Epidermal melanocyte (primary cell): ENCODE measurements around the gene TOX2.
"Not testable (repeated sequence)": the region's sequence is repeated elsewhere in the genome, so short reads cannot be mapped to it uniquely, and the experiment has no call there.

ENCODE experiments used
- DNase-seq: peaks from one replicate; pipeline ENCODE4 v3.0.0; 2011; ENCODE audit warnings: low spot score; ENCODE audit not compliant: insufficient read length

TOX2 gene

DNA sequence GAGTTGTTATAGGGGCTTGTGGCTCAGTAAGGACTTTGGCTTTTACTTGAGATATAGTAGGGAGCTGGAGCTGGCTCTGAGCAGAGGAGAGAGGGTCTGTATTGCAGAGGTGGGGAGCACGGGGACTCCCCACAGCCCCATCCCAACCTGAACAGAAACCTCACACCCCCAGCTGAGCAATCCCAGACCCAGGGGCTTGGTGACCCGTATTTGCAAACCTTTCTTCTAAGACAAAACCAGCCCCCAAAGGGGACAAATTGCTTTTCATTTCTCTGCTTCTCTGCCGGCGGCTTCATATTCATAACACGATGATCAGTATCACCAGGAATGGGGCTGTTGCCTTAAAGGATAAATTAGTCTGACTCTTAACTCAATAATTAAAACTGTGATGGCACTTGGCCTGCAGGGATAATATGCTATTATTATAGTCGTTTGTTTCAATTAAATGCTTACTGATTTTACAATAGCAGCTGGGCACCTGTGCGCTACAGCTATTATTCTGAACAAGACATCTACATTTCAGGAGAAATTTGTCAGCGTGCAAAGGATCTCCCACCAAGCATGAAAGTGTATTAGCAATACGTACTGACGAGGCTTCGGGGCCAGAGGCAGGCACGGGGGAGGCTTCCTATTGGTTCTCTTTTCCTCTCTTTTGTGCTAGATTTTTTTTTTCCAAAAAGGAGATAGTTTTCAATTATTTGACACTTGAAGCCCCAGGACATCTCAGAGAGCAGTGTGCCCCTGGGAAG is 118.1 kb downstream of the TOX2 start:
- no peak for DNase-seq

DNA sequence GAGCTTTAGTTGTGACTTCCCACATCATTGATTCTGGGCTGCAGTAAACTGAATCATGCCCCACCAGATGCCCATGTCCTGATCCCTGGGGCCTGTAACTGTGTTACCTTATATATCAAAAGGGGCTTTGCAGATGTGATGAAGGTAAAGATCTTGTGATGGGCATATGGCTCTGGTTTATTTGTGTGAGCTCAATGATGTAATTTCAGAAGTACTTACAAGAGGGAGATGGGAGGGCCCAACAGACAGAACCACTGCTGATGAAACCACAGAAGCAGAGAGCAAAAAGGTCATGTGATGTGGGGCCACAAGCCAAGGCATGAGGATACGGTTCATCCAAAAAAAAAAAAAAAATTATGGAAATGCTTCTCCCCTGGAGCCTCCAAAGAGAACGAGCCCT is 118.7 kb downstream of the TOX2 start:
- DNase-seq, result no peak

DNA sequence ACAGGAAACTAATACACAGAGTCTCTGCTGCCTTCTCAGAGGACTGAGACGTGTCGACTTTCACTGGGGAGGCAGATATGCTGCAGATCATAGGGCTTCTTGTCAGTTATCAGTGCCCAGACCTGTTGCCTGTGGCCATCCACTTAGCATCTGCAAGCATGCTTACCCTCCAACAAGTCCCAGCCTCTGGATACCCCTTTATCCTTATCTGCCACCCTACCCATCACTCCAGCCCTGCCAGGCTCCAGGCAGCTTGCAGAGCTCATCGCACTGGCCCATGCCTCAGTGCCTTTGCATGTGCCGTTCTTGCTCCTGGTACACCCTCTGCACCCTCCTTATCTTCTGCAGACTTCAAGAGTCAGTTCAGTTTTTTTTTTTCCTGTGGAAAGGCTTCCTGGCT is 119.2 kb downstream of the TOX2 start:
- DNase-seq, result no peak

DNA sequence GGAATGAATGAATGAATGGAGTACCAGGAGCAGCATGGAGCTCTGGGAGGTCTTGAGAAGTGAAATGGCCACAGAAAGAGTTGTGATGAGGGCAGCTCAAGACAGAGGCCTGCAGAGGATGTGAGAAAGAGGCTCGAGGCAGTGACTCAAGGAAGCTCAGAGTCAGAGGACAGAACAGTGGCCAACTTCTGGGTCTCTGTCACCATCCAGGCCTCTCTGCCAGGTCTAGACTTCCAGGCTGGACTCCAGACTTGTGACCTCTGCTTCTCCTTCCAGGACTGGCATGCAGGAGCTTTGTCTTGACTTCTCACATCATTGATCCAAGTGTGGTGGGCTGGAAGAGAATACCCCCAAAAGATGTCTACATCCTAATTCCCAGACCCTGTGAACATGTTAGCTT is 119.8 kb downstream of the TOX2 start:
- DNase-seq, result no peak

DNA sequence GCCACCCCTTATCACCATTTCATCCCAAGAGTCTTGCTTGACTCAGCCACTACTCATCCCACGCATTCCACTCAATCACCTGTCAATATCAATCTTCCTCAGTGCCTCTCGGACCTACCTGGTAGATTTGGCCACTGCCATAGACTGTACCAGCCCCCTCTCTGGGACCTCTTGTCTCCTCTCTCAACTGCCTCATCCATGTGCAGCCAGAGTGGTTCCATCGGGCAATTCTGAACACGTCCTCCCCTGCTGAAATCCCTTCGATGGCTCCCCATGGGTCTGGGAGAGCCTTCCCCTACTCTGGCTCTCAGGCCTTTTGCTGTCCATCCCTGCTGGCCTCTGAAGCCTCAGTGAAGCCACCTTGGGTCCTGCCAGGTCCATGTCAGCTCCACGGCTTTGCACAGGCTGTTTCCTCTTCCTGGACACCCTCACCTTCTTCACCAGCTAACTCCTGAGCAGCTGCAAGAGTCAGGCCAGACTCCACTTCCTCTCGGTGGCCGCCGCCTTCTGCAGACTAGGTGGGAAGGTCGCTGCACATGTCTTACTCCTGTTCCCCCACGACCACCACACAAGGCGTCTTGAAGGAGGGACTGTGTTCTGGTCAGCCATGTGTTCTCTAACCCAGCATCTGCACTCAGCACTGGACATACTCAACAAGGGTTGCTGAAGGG is 120.4 kb downstream of the TOX2 start:
- no peak for DNase-seq

DNA sequence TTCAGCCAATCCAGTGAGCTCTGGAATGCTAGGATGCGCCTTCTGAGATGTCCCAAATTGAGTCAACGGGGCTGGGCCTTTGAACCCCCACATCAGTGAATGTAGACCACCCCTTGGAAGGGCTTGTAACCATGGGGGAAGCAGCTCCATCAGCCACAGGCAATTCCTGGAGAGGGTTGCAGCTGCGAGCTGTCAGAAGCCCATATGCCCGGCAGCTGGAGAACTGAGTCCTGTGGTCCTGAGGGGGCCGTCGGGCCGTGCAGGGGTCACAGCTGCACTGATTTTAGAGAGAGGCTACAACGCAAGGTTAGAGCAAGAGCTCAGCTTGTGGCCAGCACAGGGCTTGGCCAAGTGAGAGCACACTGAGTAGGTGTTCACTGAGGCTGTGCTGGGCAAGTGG is 121.3 kb downstream of the TOX2 start:
- no peak for DNase-seq

DNA sequence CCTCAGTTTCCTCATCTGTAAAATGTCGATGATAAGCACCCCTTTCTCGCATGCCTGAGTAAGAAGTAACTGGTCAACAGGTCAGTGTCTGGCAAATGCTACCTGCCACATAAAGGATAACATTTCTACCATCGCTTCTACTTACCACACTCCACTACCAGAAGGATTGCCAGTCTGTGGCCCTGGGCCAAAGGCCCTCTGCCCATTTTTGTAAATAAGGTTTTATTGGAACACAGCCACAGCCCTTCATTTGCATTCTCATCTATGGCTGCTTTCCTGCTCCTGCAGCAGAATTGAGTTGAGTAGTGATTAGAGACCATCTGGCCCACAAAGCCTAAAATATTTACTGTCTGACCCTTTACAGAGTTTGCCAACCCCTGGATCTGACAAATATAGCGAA is 121.8 kb downstream of the TOX2 start:
- no peak for DNase-seq

DNA sequence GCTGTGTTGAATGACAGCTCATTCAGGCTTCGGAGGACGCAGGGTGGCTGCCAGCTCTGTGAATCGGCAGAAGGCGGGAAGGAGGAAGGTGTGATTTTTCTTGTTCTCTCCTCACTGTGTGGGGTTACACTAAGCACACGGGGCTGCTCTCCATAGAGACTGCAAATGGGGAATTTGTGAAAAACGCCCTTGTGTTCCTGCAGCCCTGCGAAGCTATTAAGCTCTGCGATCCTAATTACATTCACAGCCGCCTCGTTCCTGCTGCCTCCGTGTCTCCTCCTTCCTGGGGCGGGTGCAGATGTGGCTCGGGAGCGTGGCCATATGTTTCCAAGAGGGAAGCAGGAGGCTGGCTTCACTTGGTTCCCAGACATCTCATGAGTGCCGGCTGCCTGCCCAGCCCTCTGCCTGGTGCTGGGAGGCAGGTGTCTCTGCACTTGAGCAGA is 124.0 kb downstream of the TOX2 start:
- DNase-seq, result no peak

DNA sequence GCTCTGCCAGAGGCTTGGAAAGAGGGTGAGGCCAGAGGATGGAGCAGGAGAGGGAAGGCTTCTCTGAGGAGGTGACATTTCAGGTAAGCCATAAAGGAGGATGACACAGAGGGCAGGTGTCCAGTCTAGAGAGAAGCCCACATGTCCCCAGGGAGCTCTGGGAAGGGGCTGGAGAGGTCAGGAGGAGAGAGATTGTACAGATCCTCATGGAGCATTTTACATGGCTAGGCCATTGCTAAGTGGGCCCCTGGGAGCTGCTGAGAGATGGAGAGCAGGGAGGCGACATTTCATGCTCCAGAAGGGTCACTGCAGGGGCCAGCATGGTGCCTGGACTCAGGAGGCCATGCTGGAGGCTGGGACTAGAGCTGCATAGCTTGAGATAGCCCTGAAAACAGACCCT is 124.5 kb downstream of the TOX2 start:
- no peak for DNase-seq

DNA sequence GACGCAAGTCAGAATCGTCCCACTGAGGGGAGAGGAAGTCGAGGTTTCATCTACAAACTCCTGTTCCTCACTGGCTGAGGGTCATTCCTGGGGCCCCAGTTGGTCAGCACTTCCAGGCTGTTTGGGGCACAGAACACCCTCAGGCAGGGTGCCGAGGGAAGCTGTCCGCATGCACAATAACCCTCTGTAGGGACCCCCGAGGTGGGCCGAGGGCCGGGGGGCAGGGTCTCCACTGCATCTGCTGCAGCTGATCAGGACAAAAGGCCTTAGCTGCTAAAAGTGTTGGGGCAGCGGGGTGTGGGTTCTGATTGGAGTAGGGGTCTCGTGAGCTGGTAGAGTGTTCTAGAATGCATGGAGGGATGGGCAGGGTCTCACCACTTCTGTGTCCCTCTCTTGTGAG is 125.1 kb downstream of the TOX2 start:
- no peak for DNase-seq

DNA sequence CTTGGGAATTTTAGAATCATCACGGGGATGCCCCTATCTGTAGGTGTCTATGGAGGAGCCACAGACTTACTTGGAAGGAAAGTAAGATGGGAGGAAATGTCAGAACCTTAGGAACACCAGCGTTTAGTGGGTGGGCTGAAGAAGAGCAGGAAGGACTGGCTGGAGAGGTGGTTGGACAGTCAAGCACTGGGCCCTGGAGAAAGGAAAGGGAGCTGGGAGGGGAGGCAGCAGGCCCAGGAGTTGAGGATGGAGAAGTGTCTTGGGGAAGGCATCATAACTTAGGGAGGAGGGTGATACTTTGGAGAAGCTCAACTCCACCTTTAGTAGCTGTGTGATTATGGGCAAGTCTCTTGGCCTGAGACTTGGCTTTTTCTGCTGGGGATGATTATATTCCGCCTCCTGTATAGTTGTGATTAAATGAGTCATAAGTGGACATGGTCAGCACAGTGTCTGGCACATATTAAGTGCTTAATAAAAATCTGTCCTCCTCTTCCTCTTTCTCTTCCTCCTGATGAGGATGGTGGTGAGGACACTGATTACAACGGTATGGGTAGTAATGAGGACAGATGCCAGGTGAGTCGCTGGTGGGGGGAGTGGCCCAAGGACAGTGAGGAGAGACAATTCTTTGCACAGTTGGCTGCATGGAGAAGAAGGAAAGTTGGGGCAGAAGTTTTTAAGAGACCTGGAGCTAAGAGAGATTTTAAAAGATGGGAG is 125.7 kb downstream of the TOX2 start:
- DNase-seq, result no peak

DNA sequence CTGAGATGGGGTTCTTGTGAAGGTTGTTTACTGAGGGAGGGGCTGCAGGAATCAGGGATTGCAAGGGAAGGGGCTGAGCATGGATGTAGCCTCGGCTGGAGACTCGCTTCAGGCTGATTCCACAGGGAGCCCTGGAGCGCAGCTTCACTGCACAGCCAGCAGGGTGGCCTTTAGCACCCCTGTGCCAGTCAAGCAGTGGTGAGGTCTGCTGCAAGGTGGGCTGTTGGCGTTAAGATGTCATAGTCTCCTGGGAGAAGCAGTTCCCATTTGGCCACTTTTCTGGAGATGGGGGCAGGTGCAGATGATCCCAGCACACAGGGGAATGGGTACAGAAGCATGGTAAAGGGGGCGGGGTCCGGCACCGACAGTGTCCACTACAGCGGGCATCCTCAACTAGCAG is 126.3 kb downstream of the TOX2 start:
- no peak for DNase-seq

DNA sequence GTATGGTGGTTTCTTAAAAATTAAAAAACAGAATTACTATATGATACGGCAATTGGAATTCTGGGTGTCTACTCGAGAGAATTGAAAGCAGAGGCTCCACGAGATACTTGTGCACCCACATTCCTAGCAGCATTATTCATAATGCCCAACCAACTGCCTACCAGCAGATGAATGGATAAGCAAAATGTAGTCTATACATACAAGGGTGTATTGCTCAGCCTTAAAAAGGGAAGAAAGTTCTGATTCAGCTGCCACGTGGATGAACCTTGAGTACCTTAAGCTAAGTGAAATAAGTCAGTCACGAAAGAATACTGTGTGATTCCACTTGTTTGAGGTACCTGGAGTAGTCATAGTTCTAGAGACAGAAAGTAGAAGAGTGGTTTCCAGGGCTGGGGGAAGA is 130.1 kb downstream of the TOX2 start:
- not testable (repeated sequence) for DNase-seq

DNA sequence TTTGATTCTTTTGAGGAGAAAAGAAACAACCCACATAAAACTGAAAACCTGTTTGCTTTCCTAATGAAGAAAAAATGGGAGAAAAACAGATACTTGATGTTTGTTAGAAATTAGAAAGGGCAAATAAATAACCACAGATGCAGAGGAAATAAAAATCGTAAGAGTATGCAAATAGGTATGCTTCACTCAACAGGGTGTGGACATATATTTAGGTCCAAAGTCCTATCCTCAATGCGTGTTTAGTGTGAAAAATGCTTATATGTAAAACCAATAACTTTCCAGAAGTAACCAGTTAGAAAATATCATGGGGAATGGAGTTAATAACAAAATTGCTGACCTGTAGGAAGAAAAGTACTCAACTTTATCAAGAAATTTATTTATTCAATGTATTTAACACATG is 135.7 kb downstream of the TOX2 start:
- DNase-seq, result no peak

DNA sequence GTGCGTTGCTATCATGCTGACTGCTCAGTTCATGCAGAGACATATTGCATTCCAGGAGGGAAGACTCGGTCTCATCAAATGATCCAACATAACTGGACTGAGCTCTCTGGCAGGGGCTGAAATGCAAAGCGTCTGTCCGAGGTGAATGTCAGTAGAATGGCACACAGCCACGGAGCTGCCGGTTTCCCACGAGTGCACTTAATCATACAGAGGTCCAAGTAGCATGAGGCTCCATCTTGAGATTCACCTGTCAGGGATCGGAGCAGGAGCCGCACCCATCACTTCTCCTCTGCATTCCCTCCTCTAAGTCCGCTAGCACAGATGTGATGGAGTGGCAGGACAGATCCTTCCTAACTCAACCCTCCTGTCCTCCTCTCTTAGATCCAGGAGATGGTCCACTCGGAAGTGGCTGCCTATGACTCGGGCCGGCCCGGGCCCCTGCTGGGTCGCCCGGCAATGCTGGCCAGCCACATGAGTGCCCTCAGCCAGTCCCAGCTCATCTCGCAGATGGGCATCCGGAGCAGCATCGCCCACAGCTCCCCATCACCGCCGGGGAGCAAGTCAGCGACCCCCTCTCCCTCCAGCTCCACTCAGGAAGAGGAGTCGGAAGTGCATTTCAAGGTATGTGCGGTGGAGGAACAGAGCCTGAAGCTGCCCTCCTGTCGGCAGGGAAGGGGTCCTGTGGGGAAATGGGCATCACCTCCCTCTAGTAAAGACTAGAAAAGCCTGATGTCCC is 136.4 kb downstream of the TOX2 start:
- DNase-seq, result no peak

DNA sequence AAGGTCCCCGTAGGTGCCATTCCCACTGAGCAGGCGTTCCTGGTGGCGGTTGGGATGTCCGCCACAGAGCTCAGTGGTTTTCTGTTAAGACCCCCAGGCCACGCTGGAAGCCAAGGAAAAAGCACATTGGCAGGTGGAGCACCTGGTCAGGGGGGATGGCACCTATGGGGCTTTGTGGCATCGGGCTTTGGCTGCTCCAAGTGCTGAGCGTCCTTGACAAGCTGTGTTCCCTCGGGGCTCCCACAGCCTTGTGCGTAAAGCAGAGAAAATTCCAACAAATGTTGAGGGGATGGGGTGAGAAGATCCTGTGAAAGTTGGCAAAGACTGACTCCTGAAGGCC is 137.0 kb downstream of the TOX2 start:
- no peak for DNase-seq

DNA sequence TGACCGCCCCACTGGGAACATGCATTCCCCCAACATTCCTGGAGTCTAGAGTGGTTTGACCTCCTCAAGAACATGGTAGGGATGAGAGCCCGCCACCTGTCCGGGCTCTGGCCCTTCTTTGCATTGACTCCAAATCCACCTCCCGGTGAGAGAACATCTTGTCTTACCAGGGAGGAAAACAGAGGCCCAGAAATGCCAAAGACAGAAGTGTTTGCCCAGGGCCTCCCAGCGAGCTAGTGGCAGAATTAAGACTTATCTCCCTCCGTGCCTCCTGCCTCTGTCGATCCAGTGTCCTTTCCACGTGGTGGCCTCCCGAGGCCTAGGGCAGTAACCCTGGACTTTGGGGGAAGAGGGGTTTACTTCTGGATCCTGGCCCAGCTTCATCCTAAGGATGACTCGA is 137.5 kb downstream of the TOX2 start:
- DNase-seq, result no peak

DNA sequence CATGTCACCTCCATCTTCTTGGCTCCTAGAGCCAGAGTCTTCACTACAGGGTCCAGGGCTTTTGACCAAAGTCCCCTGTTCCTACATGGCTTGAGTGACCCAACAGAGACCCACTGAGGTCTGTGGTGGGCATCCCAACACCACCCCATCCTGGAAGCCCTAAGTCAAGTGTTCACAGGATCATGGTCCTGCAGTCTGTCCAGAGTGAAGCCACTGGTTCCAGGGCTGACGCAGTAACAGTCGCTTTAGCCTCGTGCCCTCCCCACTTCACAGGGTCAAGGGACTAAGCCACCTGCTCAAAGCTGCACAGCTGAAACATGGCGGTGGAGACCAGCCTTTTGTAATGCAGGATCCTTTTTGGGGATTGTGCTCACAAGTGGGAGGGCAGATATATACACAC is 138.4 kb downstream of the TOX2 start:
- no peak for DNase-seq

DNA sequence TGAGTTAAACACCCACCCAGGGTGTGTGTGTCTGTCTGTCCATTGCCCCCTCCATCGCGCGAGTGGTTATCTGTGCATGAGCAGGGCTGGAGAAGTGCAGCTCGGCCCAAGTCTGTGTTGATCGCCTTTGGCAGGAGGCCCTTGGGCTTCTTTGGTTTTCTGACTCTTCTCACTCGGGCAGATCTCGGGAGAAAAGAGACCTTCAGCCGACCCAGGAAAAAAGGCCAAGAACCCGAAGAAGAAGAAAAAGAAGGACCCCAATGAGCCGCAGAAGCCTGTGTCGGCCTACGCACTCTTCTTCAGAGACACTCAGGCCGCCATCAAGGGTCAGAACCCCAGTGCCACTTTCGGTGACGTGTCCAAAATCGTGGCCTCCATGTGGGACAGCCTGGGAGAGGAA is 139.5 kb downstream of the TOX2 start:
- no peak for DNase-seq

DNA sequence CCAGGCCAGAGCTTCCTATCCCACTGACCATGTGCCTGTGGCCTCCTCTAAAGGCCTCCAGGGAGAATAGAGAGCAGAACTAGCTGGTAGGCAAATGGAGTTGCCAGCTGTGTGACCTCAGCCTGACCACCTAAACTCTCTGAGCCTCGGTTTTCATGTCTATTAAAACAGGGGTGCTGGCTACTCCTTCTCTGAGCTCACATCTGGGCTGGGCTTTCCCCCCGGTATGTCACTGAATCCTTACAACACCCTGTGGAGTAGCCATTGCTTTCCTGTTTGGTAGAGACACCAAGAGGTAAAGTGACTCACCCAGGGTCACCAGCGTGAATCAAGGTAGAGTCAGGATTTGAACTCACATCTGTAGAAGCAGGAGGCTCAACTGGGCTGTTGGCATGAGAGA is 140.2 kb downstream of the TOX2 start:
- no peak for DNase-seq

DNA sequence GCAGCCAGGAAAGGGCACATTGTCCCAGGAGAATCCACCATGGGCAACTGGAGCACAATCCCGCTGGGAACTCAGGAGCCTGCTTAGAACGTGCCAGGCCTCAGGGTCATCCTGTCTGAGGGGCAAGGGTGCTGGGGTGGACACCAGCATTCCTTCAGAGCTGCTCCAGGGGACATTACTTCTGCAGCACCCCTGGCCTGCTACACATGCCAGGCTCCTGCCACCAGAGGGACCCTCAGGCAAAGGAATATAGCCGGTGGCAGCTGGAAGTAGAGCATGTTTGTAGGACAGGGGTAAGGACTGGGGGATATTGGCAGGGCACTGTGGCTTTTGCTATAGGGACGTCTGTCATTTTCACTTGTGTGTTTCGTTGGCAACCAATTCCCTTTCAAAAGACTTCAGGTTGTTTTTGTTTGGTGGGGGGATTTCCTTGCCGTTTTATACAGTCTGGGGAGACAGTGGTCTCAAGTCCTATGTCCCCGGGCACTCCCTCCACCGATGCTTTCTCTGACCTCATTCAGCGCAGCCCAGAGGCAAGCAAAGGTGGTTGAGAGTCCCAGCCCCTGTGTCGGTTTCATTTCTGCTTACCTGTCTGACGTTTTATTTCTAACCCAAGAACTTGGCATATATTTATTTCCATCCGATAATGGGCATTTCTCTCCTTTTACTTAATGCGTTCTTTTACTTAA is 141.5 kb downstream of the TOX2 start:
- no peak for DNase-seq
